ENCODE results near the gene MRPS18C.

GRCh38 chr4:83490876-83491450, 35.1 kb downstream of the MRPS18C start:
- TF ChIP-seq ZC3H10 (CRISPR knock-in tag; IDR thresholded peaks at IDR 0.05): no peak
- TF ChIP-seq RARB (CRISPR knock-in tag; IDR thresholded peaks at IDR 0.05): no peak
- no peak for TF ChIP-seq BACH2 (CRISPR knock-in tag; IDR thresholded peaks at IDR 0.05; ENCODE audit: borderline replicate concordance)
- TF ChIP-seq PATZ1 (CRISPR knock-in tag; IDR thresholded peaks at IDR 0.05; ENCODE audit: borderline replicate concordance): no peak
- no peak for TF ChIP-seq TSHZ2 (CRISPR knock-in tag; IDR thresholded peaks at IDR 0.05)
- TF ChIP-seq ARNTL (CRISPR knock-in tag; IDR thresholded peaks at IDR 0.05; ENCODE audit: borderline replicate concordance, low read depth): no peak
- no peak for TF ChIP-seq CREB5 (CRISPR knock-in tag; IDR thresholded peaks at IDR 0.05; ENCODE audit: low read depth)
- no peak for TF ChIP-seq ZNF565 (CRISPR knock-in tag; conservative IDR thresholded peaks at IDR 0.05; ENCODE audit: low read depth)
- TF ChIP-seq ESRRG (CRISPR knock-in tag; IDR thresholded peaks at IDR 0.05): no peak
- TF ChIP-seq CSRNP3 (CRISPR knock-in tag; IDR thresholded peaks at IDR 0.05): no peak
- no peak for TF ChIP-seq GLIS3 (CRISPR knock-in tag; IDR thresholded peaks at IDR 0.05)
- TF ChIP-seq ZFP3 (CRISPR knock-in tag; IDR thresholded peaks at IDR 0.05): no peak
